CD4-positive, alpha-beta memory T cell (primary cell): ENCODE data around the gene GRK5. TPM values are rescaled to one million over a fixed set of nuclear protein-coding genes. Genes with fewer than 3 reads are reported as not detected.

Experiments
- CTCF ChIA-PET: fragments of 350-600 bp; sonication (Branson Sonifier 250); formaldehyde crosslinking; loops from one replicate; lab custom pipeline; 2021; ENCODE audit warnings: inconsistent platforms; ENCODE audit not compliant: partially characterized antibody; lab: Charles Lee
- POLR2A ChIA-PET: fragments of 350-600 bp; sonication (Branson Sonifier 250); formaldehyde crosslinking; loops from one replicate; lab custom pipeline; 2021; ENCODE audit not compliant: partially characterized antibody; lab: Charles Lee
- DNase-seq, 5 donors: peaks; one replicate each; pipeline versions ENCODE4 v3.0.0 to v3.0.0-alpha.2; 2020 to 2022; ENCODE audit warnings: mixed read lengths in 1 of 5
- H3K27ac ChIP-seq: one replicate; pipeline ENCODE4 v1.7.0; 2013; ENCODE audit warnings: low read depth, low read length
- H3K27me3 ChIP-seq: 2 replicates; pipeline ENCODE4 v1.7.0; 2013; ENCODE audit warnings: mild to moderate bottlenecking, low read length, moderate library complexity; ENCODE audit not compliant: insufficient read depth
- H3K36me3 ChIP-seq: 2 replicates; pipeline ENCODE4 v1.7.0; 2013; ENCODE audit warnings: mild to moderate bottlenecking, low read length, moderate library complexity; ENCODE audit not compliant: insufficient read depth
- H3K4me1 ChIP-seq: 2 replicates; pipeline ENCODE4 v1.7.0; 2013; ENCODE audit warnings: mild to moderate bottlenecking, low read length, moderate library complexity; ENCODE audit not compliant: insufficient read depth
- H3K4me3 ChIP-seq, 2 donors: one replicate each; pipeline ENCODE4 v1.7.0; 2013; ENCODE audit warnings: low read length in 2 of 2, mild to moderate bottlenecking in 1 of 2
- H3K9me3 ChIP-seq, 2 donors: one replicate each; pipeline ENCODE4 v1.7.0; 2013; ENCODE audit warnings: low read length in 2 of 2, control low read depth in 1 of 2; ENCODE audit not compliant: control insufficient read depth in 1 of 2
- H3K27ac Mint-ChIP-seq, 7 donors: one replicate each; pipeline ENCODE4 v1.8.0; 2020 to 2021; ENCODE audit warnings: mixed read lengths in 7 of 7, mild to moderate bottlenecking in 6 of 7, inconsistent platforms in 3 of 7, moderate library complexity in 3 of 7
- H3K27me3 Mint-ChIP-seq, 2 donors: one replicate each; pipeline ENCODE4 v1.8.0; 2020 to 2021; ENCODE audit warnings: mixed read lengths in 2 of 2
- H3K36me3 Mint-ChIP-seq, 2 donors: one replicate each; pipeline ENCODE4 v1.8.0; 2020 to 2021; ENCODE audit warnings: mixed read lengths in 2 of 2, inconsistent platforms in 1 of 2, mild to moderate bottlenecking in 1 of 2
- H3K4me1 Mint-ChIP-seq, 4 donors: one replicate each; pipeline ENCODE4 v1.8.0; 2020 to 2021; ENCODE audit warnings: mixed read lengths in 4 of 4, mild to moderate bottlenecking in 1 of 4
- H3K4me3 Mint-ChIP-seq, 8 donors: one replicate each; pipeline ENCODE4 v1.8.0; 2020 to 2021; ENCODE audit warnings: mixed read lengths in 8 of 8, mild to moderate bottlenecking in 7 of 8, moderate library complexity in 6 of 8, inconsistent platforms in 3 of 8
- H3K9me3 Mint-ChIP-seq, 8 donors: one replicate each; pipeline ENCODE4 v1.8.0; 2020 to 2021; ENCODE audit warnings: mixed read lengths in 8 of 8, mild to moderate bottlenecking in 5 of 8, inconsistent platforms in 3 of 8, moderate library complexity in 1 of 8
- intact Hi-C: fragments of 100-400 bp; cut with micrococcal nuclease; formaldehyde crosslinking; loops from one replicate; pipeline ENCODE4 v1.15.1; 2023
- polyA plus RNA-seq, 2 donors: library from polyadenylated mRNA; unstranded; fragments of 300-500 nt; fragmentation: Illumina TruSeq; gene quantifications; one replicate each; pipeline ENCODE4 v1.2.3, GENCODE V29; 2021
- total RNA-seq, 2 experiments: library from RNA; stranded (reverse); gene quantifications; one replicate each; pipeline ENCODE4 v1.2.3, GENCODE V29; 2021

The GRK5 gene
- total and polyA plus RNA-seq, 4 experiments from 2014 or later = 7.6 to 27.9 (median 18.6) TPM

DNA sequence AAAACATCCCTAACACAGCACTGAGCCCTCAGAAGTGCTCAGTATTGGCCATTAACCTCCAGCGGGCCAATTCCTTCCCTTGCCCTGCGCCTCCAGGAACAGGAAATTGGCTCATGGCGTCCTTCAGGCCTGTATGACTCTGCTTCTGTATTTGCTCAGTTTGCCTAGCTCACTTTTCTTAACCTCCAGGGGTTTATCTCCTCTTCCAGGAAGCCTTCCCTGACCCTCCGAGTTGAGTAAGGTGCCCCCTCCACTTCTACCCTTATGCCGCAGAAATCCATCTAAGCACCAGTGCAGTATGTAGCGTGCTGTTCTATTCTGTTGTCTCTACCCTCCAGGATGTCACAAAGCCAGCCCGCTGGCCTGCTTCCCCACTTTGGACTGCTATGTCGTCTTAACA is 40.8 kb upstream of the GRK5 start:
- H3K9me3 Mint-ChIP-seq = no peaks in the 10 kb centered on the region
- no peak overlapping the region for H3K4me3 ChIP-seq
- no peak for DNase-seq
- peak overlapping the region; percentile 65 for H3K27ac ChIP-seq
- H3K4me3 Mint-ChIP-seq = peak overlapping the region; percentile 90 to 94 (median 92)
- no peaks in the 10 kb centered on the region for H3K27me3 Mint-ChIP-seq
- H3K27me3 ChIP-seq = no peaks in the 10 kb centered on the region
- H3K36me3 Mint-ChIP-seq = peaks cover 10 to 47% of the 10 kb centered on the region in 2 donors
- peak overlapping the region; percentile 82 to 96 (median 94) for H3K27ac Mint-ChIP-seq
- peaks cover 20% of the 10 kb centered on the region for H3K4me1 ChIP-seq
- CTCF ChIA-PET = interaction anchor here (0.5 kb wide), 1 partner anchor 749 kb away, joined by 3 read pairs; no protein-coding TSS in a partner anchor
- POLR2A ChIA-PET = interaction anchor here (2.9 to 3.4 kb wide), 3 partner anchors 35 to 137 kb away, joined by 10 to 16 read pairs (median 12); partner anchors contain the start of genes GRK5 and NANOS1
- H3K9me3 ChIP-seq = no peaks in the 10 kb centered on the region
- peaks cover 26% of the 10 kb centered on the region for H3K36me3 ChIP-seq
- H3K4me1 Mint-ChIP-seq = peaks cover 9 to 43% (median 27%) of the 10 kb centered on the region in 4 donors
- intact Hi-C loops = loop anchor here (5.0 kb wide), 1 partner anchor 41 kb away; the partner anchor contains the start of gene GRK5

- Mint-ChIP-seq H3K9me3 (no peaks in the 10 kb centered on the region), H3K27me3 (no peaks in the 10 kb centered on the region), H3K27ac (peak overlapping the region; percentile 53 to 96 (median 87)), H3K4me3 (peak overlapping the region in 7 of 8 donors; percentile 90 to 94 (median 92)), H3K36me3 (peaks cover 15 to 48% of the 10 kb centered on the region in 2 donors), H3K4me1 (peaks cover 9 to 38% (median 25%) of the 10 kb centered on the region in 4 donors)
- intact Hi-C loops = loop anchor here (5.0 kb wide), 1 partner anchor 40 kb away; the partner anchor contains the start of gene GRK5
- Histone ChIP-seq H3K27me3 (no peaks in the 10 kb centered on the region), H3K36me3 (peaks cover 29% of the 10 kb centered on the region), H3K9me3 (no peaks in the 10 kb centered on the region), H3K4me3 (no peak overlapping the region), H3K27ac (no peak overlapping the region), H3K4me1 (peaks cover 20% of the 10 kb centered on the region)
- CTCF ChIA-PET = interaction anchor here (0.5 to 0.6 kb wide), 2 partner anchors 9 to 749 kb away, joined by 3 read pairs; no protein-coding TSS in a partner anchor
- DNase-seq = no peak
- POLR2A ChIA-PET = interaction anchor here (1.1 to 3.2 kb wide), 2 partner anchors 10 to 35 kb away, joined by 5 to 10 read pairs; no protein-coding TSS in a partner anchor
Observed at GRCh38 chr10:119167041-119167440, 40.3 kb upstream of the GRK5 start.

DNA sequence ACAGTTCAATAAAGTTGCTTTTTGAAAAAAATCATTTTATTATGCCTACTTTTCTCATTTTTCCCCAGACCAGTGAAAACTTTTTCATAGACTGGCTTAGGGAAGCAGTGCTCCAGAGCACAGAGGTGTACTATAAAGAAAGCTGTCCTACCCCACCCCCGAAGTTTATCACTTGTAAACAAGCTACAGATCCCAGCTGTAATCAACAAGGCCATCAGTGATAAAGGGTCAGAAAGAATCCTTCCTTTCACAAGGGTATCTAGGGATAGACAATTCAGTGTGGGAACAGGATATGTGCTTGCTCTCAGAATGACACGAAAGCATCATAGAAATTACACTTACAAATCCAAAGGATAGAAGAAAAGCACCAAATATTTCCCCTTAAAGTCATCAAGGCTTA is 33.3 kb upstream of the GRK5 start:
- H3K4me3 Mint-ChIP-seq = no peak overlapping the region
- H3K9me3 ChIP-seq = no peaks in the 10 kb centered on the region
- intact Hi-C loops = no loop called here
- no peak overlapping the region for H3K27ac ChIP-seq
- H3K9me3 Mint-ChIP-seq = no peaks in the 10 kb centered on the region
- peaks cover 16 to 41% (median 30%) of the 10 kb centered on the region in 4 donors for H3K4me1 Mint-ChIP-seq
- H3K27ac Mint-ChIP-seq = no peak overlapping the region
- POLR2A ChIA-PET = no interaction called here
- H3K4me3 ChIP-seq = no peak overlapping the region
- H3K27me3 ChIP-seq = no peaks in the 10 kb centered on the region
- H3K27me3 Mint-ChIP-seq = no peaks in the 10 kb centered on the region
- H3K4me1 ChIP-seq = peaks cover 38% of the 10 kb centered on the region
- CTCF ChIA-PET = interaction anchor here (1.2 kb wide), 1 partner anchor 9 kb away, joined by 3 read pairs; no protein-coding TSS in a partner anchor
- no peak for DNase-seq
- H3K36me3 ChIP-seq = peaks cover 35% of the 10 kb centered on the region
- peaks cover 23 to 60% of the 10 kb centered on the region in 2 donors for H3K36me3 Mint-ChIP-seq

DNA sequence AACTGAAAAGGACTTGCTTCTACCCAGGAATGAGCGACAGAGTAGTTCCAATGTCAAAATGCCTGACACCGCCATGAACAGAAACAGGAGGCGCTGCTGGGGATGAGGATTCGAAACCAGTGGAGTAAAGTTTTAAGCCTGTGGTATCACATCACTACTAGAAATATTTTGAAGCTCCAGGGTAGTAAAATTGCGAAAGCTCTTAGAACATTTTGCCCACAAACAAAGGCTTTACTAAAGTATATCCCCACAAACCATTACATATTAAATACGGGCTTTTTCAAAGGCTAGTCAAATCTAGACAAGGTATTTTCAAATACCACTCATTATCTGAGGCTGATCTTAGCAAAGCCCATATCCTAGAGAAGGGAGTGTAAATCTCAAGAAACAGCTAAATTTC is 31.2 kb upstream of the GRK5 start:
- H3K4me3 Mint-ChIP-seq = peak overlapping the region in 5 of 8 donors; percentile 38 to 99 (median 65)
- Histone ChIP-seq H3K4me3 (no peak overlapping the region), H3K27me3 (no peaks in the 10 kb centered on the region), H3K4me1 (peaks cover 44% of the 10 kb centered on the region), H3K36me3 (peaks cover 22% of the 10 kb centered on the region), H3K9me3 (no peaks in the 10 kb centered on the region), H3K27ac (no peak overlapping the region)
- CTCF ChIA-PET = interaction anchor here (0.7 to 1.3 kb wide), 2 partner anchors 9 to 12 kb away, joined by 3 read pairs; no protein-coding TSS in a partner anchor
- intact Hi-C loops = loop anchor here (5.0 kb wide), 2 partner anchors 44 to 144 kb away; no protein-coding TSS in a partner anchor
- peak overlapping the region in 6 of 7 donors; percentile 48 to 98 (median 74) for H3K27ac Mint-ChIP-seq
- peaks cover 16 to 48% of the 10 kb centered on the region in 2 donors for H3K36me3 Mint-ChIP-seq
- no peaks in the 10 kb centered on the region for H3K27me3 Mint-ChIP-seq
- H3K4me1 Mint-ChIP-seq = peaks cover 16 to 51% (median 35%) of the 10 kb centered on the region in 4 donors
- no peaks in the 10 kb centered on the region for H3K9me3 Mint-ChIP-seq
- POLR2A ChIA-PET = interaction anchor here (1.1 to 1.9 kb wide), 3 partner anchors 8 to 31 kb away, joined by 4 to 9 read pairs (median 5); partner anchors contain the start of genes GRK5 and SFXN4
- DNase-seq = no peak

DNA sequence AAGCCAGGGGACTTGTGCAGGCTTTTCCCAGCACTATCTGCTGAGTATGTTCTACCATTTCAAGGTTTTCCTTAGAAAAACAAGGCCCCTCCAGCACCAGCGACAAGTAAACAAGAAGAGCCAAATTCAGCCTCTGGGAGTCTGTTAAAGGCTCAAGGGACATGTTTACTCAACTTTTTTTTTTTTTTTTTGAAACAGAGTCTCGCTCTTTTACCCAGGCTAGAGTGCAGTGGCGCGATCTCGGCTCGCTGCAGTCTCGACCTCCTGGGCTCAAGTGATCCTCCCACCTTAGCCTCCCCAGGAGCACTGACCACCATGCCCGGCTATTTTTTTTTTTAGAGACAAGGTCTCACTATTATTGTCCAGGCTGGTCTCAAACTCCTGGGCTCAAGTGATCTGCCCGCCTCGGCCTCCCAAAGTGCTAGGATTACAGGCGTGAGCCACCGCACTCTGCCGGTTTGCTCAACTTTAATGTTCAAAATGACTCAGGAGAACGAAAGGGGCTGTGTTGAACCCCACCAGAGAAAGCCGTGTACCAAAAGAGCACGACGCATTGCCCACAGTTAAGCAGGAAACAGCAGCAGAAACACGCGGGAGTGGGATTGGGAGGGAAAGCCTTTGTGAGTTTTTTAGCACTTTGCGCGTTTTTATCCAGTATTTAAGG is 29.5 kb upstream of the GRK5 start:
- Mint-ChIP-seq H3K9me3 (no peaks in the 10 kb centered on the region), H3K4me3 (peak overlapping the region; percentile 89 to 99 (median 96)), H3K36me3 (peaks cover 5 to 34% of the 10 kb centered on the region in 2 donors), H3K27ac (peak overlapping the region; percentile 85 to 98 (median 96)), H3K4me1 (peaks cover 16 to 51% (median 34%) of the 10 kb centered on the region in 4 donors), H3K27me3 (no peaks in the 10 kb centered on the region)
- peak in 1 of 5 donors; percentile 46 for DNase-seq
- POLR2A ChIA-PET = interaction anchor here (1.9 kb wide), 1 partner anchor 13 kb away, joined by 9 read pairs; the partner anchor contains the start of gene SFXN4
- Histone ChIP-seq H3K9me3 (no peaks in the 10 kb centered on the region), H3K27me3 (no peaks in the 10 kb centered on the region), H3K36me3 (peaks cover 10% of the 10 kb centered on the region), H3K4me3 (peak overlapping the region; percentile 96 to 100), H3K27ac (peak overlapping the region; percentile 81), H3K4me1 (peaks cover 44% of the 10 kb centered on the region)
- intact Hi-C loops = loop anchor here (1.0 to 5.0 kb wide), 7 partner anchors 13 to 547 kb away; partner anchors contain the start of genes EIF3A, GRK5 and SFXN4
- CTCF ChIA-PET = no interaction called here

DNA sequence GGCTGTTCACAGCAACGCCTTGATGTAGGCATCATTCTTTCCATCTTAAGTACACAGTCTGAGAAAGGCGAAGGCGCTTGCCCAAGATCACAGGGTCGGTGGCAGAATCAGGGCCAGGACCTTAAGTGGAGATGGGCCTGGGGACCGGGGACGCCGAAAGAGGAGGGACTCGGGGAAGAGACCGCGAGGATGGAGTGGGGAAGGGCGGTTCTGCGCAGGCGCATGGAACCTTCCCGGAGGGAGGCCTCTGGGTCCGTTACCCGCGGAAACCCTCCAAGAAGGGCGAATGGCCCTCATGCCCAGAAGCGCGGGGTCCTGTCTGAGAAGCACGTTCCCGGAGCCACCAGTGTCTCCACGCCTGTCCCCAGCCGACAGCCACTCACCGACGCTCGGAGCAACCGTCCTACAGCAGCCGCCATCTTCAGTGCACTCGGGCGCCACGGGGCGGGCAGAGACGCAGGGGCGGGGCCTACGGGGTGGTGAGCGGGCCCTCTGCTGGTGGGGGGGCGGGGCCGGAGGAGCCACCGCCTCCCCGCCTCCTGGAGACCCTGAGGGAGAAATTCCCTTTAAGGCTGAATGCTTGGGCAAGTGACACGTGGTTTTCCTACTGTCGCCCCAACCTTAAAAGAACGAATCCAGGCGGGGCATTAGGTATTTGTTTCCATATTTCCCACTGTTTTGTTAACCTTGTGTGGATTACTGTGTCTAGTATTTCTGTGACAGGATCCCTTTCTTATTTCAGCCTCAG is 28.8 kb upstream of the GRK5 start, which contains the start of gene PRDX3:
PRDX3 (minus strand) TSS at position 441 of the 748 bp plus-strand sequence; CDS start at position 419, 22 bp downstream.
- Histone ChIP-seq H3K9me3 (no peaks in the 10 kb centered on the region), H3K36me3 (peaks cover 8% of the 10 kb centered on the region), H3K27me3 (no peaks in the 10 kb centered on the region), H3K27ac (peak within 1 kb of the TSS; percentile 81), H3K4me1 (peaks cover 44% of the 10 kb centered on the region), H3K4me3 (peak within 1 kb of the TSS; percentile 96 to 100)
- Mint-ChIP-seq H3K27ac (peak within 1 kb of the TSS; percentile 85 to 98 (median 96)), H3K36me3 (peaks cover 5 to 33% of the 10 kb centered on the region in 2 donors), H3K9me3 (no peaks in the 10 kb centered on the region), H3K4me3 (peak within 1 kb of the TSS; percentile 89 to 99 (median 96)), H3K4me1 (peaks cover 16 to 51% (median 34%) of the 10 kb centered on the region in 4 donors), H3K27me3 (no peaks in the 10 kb centered on the region)
- intact Hi-C loops = loop anchor here (1.0 to 5.0 kb wide), 7 partner anchors 13 to 546 kb away; partner anchors contain the start of genes EIF3A, GRK5 and SFXN4
- peak; percentile 89 to 92 (median 89) for DNase-seq
- ChIA-PET CTCF (interaction anchor here (0.9 to 2.8 kb wide), 4 partner anchors 14 to 423 kb away, joined by 3 to 11 read pairs (median 6); partner anchors contain the start of gene GRK5), POLR2A (interaction anchor here (1.0 to 1.5 kb wide), 6 partner anchors 12 to 98 kb away, joined by 3 to 8 read pairs (median 4); partner anchors contain the start of genes DENND10, EIF3A, GRK5 and SFXN4)
